ENCODE results near the gene SLC7A7. TPM values are rescaled to one million over a fixed set of nuclear protein-coding genes. Genes with fewer than 3 reads are reported as not detected.

The SLC7A7 gene
- total and polyA plus RNA-seq, 10 of the 15 experiments (the other 5 are each of a cell fraction or from before 2014, with no cell fraction given) = 27.8 to 79.2 (median 50.8) TPM

- TF ChIP-seq REST (IDR thresholded peaks at IDR 0.05; ENCODE audit: low read depth, low read length) (no peak), IRF4 (IDR thresholded peaks at IDR 0.05; ENCODE audit: low read depth, low read length) (no peak), MYB (IDR thresholded peaks at IDR 0.05; ENCODE audit: borderline replicate concordance, low read depth, low read length) (no peak), FOXM1 (IDR thresholded peaks at IDR 0.05; ENCODE audit: low read depth, low read length) (no peak), RBBP5 (conservative IDR thresholded peaks at IDR 0.05) (no peak), ASH2L (IDR thresholded peaks at IDR 0.05; ENCODE audit: borderline replicate concordance, low read depth) (no peak), ATF3 (IDR thresholded peaks at IDR 0.05; ENCODE audit: borderline replicate concordance, extremely low read depth, low read depth, low read length) (no peak), RELB (IDR thresholded peaks at IDR 0.05; ENCODE audit: low read depth) (peak; percentile 92), E4F1 (IDR thresholded peaks at IDR 0.05; ENCODE audit: borderline replicate concordance, partially characterized antibody) (peak; percentile 81), PKNOX1 (IDR thresholded peaks at IDR 0.05) (peak; percentile 38; the same call in 1 of the 2 replicates), YY1 (IDR thresholded peaks at IDR 0.05; ENCODE audit: low read depth, low read length) (peak; percentile 99)
Observed at GRCh38 chr14:22829661-22830442, 14.6 kb upstream of the SLC7A7 start, which contains the start of gene MRPL52 (continued).

Measured in GM12878 (cell line).